Measurements from ENCODE around the gene ZNF497.

DNA sequence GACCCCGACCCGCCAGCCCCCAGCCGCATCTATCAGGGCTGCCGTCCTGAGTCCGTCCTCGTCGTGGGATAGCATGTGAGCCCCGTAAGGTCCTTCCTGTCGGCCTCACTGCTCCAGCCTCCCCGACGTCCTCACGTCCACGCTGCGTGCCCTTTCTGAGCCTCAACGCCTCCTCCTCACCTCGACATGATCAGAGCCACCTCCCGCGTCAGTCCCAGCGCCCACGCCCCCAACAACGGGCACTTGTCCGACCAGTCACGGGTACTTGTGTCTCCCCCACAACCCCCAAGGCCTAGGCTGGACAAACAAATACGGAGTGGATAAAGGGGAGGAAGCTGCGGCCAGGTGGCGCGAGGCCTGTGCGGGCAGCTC is 665 bp downstream of the ZNF497 start:
- TF ChIP-seq, protein P1, sequence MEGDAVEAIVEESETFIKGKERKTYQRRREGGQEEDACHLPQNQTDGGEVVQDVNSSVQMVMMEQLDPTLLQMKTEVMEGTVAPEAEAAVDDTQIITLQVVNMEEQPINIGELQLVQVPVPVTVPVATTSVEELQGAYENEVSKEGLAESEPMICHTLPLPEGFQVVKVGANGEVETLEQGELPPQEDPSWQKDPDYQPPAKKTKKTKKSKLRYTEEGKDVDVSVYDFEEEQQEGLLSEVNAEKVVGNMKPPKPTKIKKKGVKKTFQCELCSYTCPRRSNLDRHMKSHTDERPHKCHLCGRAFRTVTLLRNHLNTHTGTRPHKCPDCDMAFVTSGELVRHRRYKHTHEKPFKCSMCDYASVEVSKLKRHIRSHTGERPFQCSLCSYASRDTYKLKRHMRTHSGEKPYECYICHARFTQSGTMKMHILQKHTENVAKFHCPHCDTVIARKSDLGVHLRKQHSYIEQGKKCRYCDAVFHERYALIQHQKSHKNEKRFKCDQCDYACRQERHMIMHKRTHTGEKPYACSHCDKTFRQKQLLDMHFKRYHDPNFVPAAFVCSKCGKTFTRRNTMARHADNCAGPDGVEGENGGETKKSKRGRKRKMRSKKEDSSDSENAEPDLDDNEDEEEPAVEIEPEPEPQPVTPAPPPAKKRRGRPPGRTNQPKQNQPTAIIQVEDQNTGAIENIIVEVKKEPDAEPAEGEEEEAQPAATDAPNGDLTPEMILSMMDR (IDR thresholded peaks at IDR 0.05), result peak in 1 of 6 experiments; percentile 8
- no peak for TF ChIP-seq POLR2A (IDR thresholded peaks at IDR 0.05)

All from Peyer's patch (tissue), 4 donors.